Right ventricle myocardium superior (tissue), 1 donor: ENCODE results near the gene CCDC71. TPM values are rescaled to one million over a fixed set of nuclear protein-coding genes. Genes with fewer than 3 reads are reported as not detected.

Experiments used
- total RNA-seq: library from RNA; stranded (reverse); fragmentation: NEBNext Ultra II Directional; extraction: Animal tissue kit (Norgen Biotek cat#: 25700); gene quantifications from one replicate; pipeline ENCODE4 v1.2.1, GENCODE V29; 2021
- donor health status: DM: no; HTN: yes; CAD: no; lungs with severe emphysema.

Gene CCDC71
- total RNA-seq, 1 donor from 2014 or later = 9.4 TPM

Other genes starting within 250 kb of the CCDC71 start
- gene ARIH2, start 247.5 kb downstream of the CCDC71 start, total RNA-seq = 164 TPM
- 25.1 TPM for gene P4HTM, start 176.1 kb downstream of the CCDC71 start, total RNA-seq
- 71.6 TPM for gene WDR6, start 158.9 kb downstream of the CCDC71 start, total RNA-seq
- gene DALRD3, start 147.8 kb downstream of the CCDC71 start, total RNA-seq = 7.9 TPM
- 165 TPM for gene NDUFAF3, start 144.2 kb downstream of the CCDC71 start, total RNA-seq
- gene IMPDH2, start 136.9 kb downstream of the CCDC71 start, total RNA-seq = 58.5 TPM
- 46.2 TPM for gene QRICH1, start 72.3 kb downstream of the CCDC71 start, total RNA-seq
- 207 TPM for gene QARS1, start 61.6 kb downstream of the CCDC71 start, total RNA-seq
- gene USP19, start 45.5 kb downstream of the CCDC71 start, total RNA-seq = 55.5 TPM
- 568 TPM for gene LAMB2, start 33.3 kb downstream of the CCDC71 start, total RNA-seq
- gene KLHDC8B, start 5.3 kb upstream of the CCDC71 start, total RNA-seq = 129 TPM
- gene C3orf62, start 110.9 kb upstream of the CCDC71 start, total RNA-seq = 2.6 TPM
- 34.7 TPM for gene USP4, start 173.7 kb upstream of the CCDC71 start, total RNA-seq
- gene GPX1, start 192.0 kb upstream of the CCDC71 start, total RNA-seq = 117 TPM
- gene RHOA, start 245.6 kb upstream of the CCDC71 start, total RNA-seq = 255 TPM
- gene TCTA, start 246.1 kb upstream of the CCDC71 start, total RNA-seq = 13.4 TPM